Heart left ventricle (tissue), 13 donors: ENCODE measurements around the gene GPN3.

ENCODE experiments used
- POLR2A ChIP-seq, 2 donors: fragments of 450-650 bp; IDR thresholded peaks; one replicate each; pipeline ENCODE4 v1.6.1; 2017; ENCODE audit warnings: antibody characterized with exemption in 2 of 2, mild to moderate bottlenecking in 2 of 2, moderate library complexity in 2 of 2
- TF ChIP-seq, protein P1 (sequence below), 12 donors: fragments of 200-600 bp; sonication (generic) in 4 of 12; IDR thresholded peaks; one replicate each; pipeline versions ENCODE4 v1.5.0 to v1.8.0; 2018 to 2022; ENCODE audit warnings: antibody characterized with exemption in 12 of 12, mild to moderate bottlenecking in 5 of 12
- donor health status: ischemic (EF 13 %, LVEDD 7.1; RV severe dilation, severe dysfunction).
- donor health status: DM: no; HTN: yes; CAD: no.
- donor health status: DM: no; HTN: no; CAD: no.
- donor health status: ischemic (EF 25% LVEDD 6.9; RV normal size, moderate dysfunction).
- donor health status: ischemic (EF 25% LVEDD 5.7; RV mildly dilated, moderate dysfunction).
- donor health status: ischemic (EF 35%, LVEDD 5.7; RV mildly dilated, moderate dysfunction).
- donor health status: nonischemic (EF 11% LVEDD 7.7; RV severe dilation, severe dysfunction).
- donor health status: DM: yes; HTN: yes; CAD: no.
- donor health status: PGD.
- donor health status: ischemic (EF 29% LVEDD 5.4; RV normal size, mild dysfunction).
- donor health status: nonischemic (EF 23%, LVEDD 6.1; RV moderate dilation, normal function).

- TF ChIP-seq, protein P1, sequence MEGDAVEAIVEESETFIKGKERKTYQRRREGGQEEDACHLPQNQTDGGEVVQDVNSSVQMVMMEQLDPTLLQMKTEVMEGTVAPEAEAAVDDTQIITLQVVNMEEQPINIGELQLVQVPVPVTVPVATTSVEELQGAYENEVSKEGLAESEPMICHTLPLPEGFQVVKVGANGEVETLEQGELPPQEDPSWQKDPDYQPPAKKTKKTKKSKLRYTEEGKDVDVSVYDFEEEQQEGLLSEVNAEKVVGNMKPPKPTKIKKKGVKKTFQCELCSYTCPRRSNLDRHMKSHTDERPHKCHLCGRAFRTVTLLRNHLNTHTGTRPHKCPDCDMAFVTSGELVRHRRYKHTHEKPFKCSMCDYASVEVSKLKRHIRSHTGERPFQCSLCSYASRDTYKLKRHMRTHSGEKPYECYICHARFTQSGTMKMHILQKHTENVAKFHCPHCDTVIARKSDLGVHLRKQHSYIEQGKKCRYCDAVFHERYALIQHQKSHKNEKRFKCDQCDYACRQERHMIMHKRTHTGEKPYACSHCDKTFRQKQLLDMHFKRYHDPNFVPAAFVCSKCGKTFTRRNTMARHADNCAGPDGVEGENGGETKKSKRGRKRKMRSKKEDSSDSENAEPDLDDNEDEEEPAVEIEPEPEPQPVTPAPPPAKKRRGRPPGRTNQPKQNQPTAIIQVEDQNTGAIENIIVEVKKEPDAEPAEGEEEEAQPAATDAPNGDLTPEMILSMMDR (IDR thresholded peaks at IDR 0.05), result no peak
- no peak for TF ChIP-seq POLR2A (IDR thresholded peaks at IDR 0.05)
Measured at GRCh38 chr12:110444455-110444854, 23.6 kb downstream of the GPN3 start.
